Calu3 (cell line): ENCODE results near the gene TACSTD2. TPM values are rescaled to one million over a fixed set of nuclear protein-coding genes. Genes with fewer than 3 reads are reported as not detected.

Source experiments
- BruUV-seq: library from RNA; stranded (reverse); fragments of 400-500 nt; replicated peaks from 2 replicates; lab custom pipeline; 2021; lab: Mats Ljungman, UMichigan
- CTCF ChIA-PET: fragments of 300-600 bp; sonication (Branson Sonifier 250); formaldehyde crosslinking; loops from one replicate; lab custom pipeline; 2022; ENCODE audit warnings: antibody characterized with exemption; lab: Charles Lee
- DNase-seq: peaks from one replicate; pipeline ENCODE4 v3.0.0; 2022
- H3K27ac Mint-ChIP-seq: one replicate; pipeline ENCODE4 v1.8.0; 2022; ENCODE audit warnings: mixed read lengths; ENCODE audit not compliant: unreplicated experiment
- H3K27me3 Mint-ChIP-seq: one replicate; pipeline ENCODE4 v1.8.0; 2022; ENCODE audit warnings: mixed read lengths; ENCODE audit not compliant: unreplicated experiment
- H3K36me3 Mint-ChIP-seq: one replicate; pipeline ENCODE4 v1.8.0; 2022; ENCODE audit warnings: mild to moderate bottlenecking, moderate library complexity, mixed read lengths; ENCODE audit not compliant: insufficient read depth, unreplicated experiment
- H3K4me1 Mint-ChIP-seq: one replicate; pipeline ENCODE4 v1.8.0; 2022; ENCODE audit warnings: mild to moderate bottlenecking, low read depth, mixed read lengths; ENCODE audit not compliant: unreplicated experiment
- H3K4me3 Mint-ChIP-seq: one replicate; pipeline ENCODE4 v1.8.0; 2022; ENCODE audit warnings: mild to moderate bottlenecking, low read depth, moderate library complexity, mixed read lengths; ENCODE audit not compliant: unreplicated experiment
- H3K9me3 Mint-ChIP-seq: one replicate; pipeline ENCODE4 v1.8.0; 2022; ENCODE audit warnings: low read depth, mixed read lengths; ENCODE audit not compliant: unreplicated experiment
- CTCF ChIP-seq: fragments of 200-600 bp; IDR thresholded peaks from one replicate; pipeline ENCODE4 v1.8.0; 2022; ENCODE audit warnings: antibody characterized with exemption; ENCODE audit not compliant: unreplicated experiment
- intact Hi-C: fragments of 100-400 bp; cut with micrococcal nuclease; formaldehyde crosslinking; loops from one replicate; pipeline ENCODE4 v1.10.0; 2022; ENCODE audit not compliant: unreplicated experiment
- total RNA-seq: library from RNA; stranded (reverse); gene quantifications from 2 replicates; pipeline ENCODE4 v1.2.3, GENCODE V29; 2022

Gene TACSTD2
- total RNA-seq, 1 experiment from 2014 or later: 293 TPM

GRCh38 chr1:58572690-58573089 is 4.4 kb downstream of the TACSTD2 start:
- no TSS peak for BruUV-seq
- intact Hi-C loops: loop anchor here (2.0 kb wide), 2 partner anchors 26 to 80 kb away; partner anchors contain the start of gene OMA1
- CTCF ChIA-PET: interaction anchor here (0.8 to 1.7 kb wide), 2 partner anchors 12 to 80 kb away, joined by 3 to 7 read pairs; no protein-coding TSS in a partner anchor
- H3K27me3 Mint-ChIP-seq: no peaks in the 10 kb centered on the region
- TF ChIP-seq CTCF: no peak
- H3K27ac Mint-ChIP-seq: peak overlapping the region; percentile 97
- peaks cover 51% of the 10 kb centered on the region for H3K36me3 Mint-ChIP-seq
- peaks cover 48% of the 10 kb centered on the region for H3K4me1 Mint-ChIP-seq
- H3K4me3 Mint-ChIP-seq: peak overlapping the region; percentile 100
- peak; percentile 74 for DNase-seq
- no peaks in the 10 kb centered on the region for H3K9me3 Mint-ChIP-seq

- DNase-seq: no peak
- CTCF ChIA-PET: interaction anchor here (1.7 kb wide), 1 partner anchor 81 kb away, joined by 7 read pairs; no protein-coding TSS in a partner anchor
- Mint-ChIP-seq H3K9me3 (no peaks in the 10 kb centered on the region), H3K36me3 (peaks cover 40% of the 10 kb centered on the region), H3K4me3 (no peak overlapping the region), H3K27me3 (no peaks in the 10 kb centered on the region), H3K4me1 (peaks cover 42% of the 10 kb centered on the region), H3K27ac (peak overlapping the region; percentile 97)
- no peak for TF ChIP-seq CTCF
- intact Hi-C loops: loop anchor here (2.0 kb wide), 2 partner anchors 25 to 81 kb away; partner anchors contain the start of gene OMA1
- no TSS peak for BruUV-seq
These were observed 5.4 kb downstream of the TACSTD2 start for GRCh38 chr1:58571616-58572015.

GRCh38 chr1:58570817-58571216 is 6.2 kb downstream of the TACSTD2 start:
- Mint-ChIP-seq H3K27me3 (no peaks in the 10 kb centered on the region), H3K4me1 (peaks cover 42% of the 10 kb centered on the region), H3K36me3 (peaks cover 32% of the 10 kb centered on the region), H3K27ac (no peak overlapping the region), H3K9me3 (no peaks in the 10 kb centered on the region), H3K4me3 (no peak overlapping the region)
- TF ChIP-seq CTCF: no peak
- BruUV-seq: no TSS peak
- intact Hi-C loops: no loop called here
- CTCF ChIA-PET: no interaction called here
- DNase-seq: no peak

GRCh38 chr1:58570094-58570493 is 7.0 kb downstream of the TACSTD2 start:
- Mint-ChIP-seq H3K4me1 (peaks cover 42% of the 10 kb centered on the region), H3K36me3 (peaks cover 25% of the 10 kb centered on the region), H3K4me3 (no peak overlapping the region), H3K27me3 (no peaks in the 10 kb centered on the region), H3K9me3 (no peaks in the 10 kb centered on the region), H3K27ac (no peak overlapping the region)
- no peak for TF ChIP-seq CTCF
- no peak for DNase-seq
- no TSS peak for BruUV-seq
- CTCF ChIA-PET: no interaction called here
- intact Hi-C loops: no loop called here
